ENCODE data around the gene FSTL4.

The FSTL4 gene

DNA sequence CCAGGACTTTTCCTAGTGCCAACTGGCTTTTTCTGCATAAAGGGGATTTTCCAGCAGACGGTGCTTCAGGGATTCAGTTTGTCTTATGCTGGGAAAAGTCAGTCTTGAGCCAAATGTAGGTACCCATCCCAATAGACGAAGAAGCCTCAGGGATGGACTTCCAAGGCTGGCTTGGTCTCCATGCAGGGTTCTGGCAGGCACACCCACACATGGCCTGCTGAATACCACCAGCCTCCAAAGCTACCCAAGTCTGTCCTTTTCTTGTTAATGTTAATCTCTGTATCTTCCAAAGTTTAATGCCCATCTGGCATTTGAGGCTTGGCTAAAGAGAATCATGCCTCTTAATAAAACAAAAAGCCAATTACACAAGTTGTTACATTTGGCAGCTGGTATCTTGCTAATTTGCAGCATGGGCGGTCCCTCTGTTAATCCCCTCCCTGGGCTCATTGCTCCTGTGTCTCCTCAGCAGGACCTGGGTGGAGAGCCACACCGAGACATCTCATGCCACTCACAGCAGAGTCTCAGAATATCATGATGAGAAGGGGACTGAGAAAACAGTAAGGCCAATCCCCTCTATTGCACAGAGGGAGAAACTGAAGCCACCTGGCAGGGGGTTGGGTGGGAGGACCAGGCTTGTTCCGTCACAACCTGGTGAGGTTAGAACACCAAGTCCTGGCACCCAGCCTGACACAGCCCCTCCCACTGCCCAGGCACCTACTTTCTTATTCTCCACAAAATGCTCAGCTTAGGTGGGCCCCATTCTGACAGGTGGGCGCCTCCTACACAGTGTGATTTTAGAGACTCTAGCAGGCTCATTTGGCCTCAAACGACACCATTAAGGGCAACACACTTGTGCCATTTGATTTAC is 243.2 kb downstream of the FSTL4 start:
- TF ChIP-seq, protein P1, sequence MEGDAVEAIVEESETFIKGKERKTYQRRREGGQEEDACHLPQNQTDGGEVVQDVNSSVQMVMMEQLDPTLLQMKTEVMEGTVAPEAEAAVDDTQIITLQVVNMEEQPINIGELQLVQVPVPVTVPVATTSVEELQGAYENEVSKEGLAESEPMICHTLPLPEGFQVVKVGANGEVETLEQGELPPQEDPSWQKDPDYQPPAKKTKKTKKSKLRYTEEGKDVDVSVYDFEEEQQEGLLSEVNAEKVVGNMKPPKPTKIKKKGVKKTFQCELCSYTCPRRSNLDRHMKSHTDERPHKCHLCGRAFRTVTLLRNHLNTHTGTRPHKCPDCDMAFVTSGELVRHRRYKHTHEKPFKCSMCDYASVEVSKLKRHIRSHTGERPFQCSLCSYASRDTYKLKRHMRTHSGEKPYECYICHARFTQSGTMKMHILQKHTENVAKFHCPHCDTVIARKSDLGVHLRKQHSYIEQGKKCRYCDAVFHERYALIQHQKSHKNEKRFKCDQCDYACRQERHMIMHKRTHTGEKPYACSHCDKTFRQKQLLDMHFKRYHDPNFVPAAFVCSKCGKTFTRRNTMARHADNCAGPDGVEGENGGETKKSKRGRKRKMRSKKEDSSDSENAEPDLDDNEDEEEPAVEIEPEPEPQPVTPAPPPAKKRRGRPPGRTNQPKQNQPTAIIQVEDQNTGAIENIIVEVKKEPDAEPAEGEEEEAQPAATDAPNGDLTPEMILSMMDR (IDR thresholded peaks at IDR 0.05; ENCODE audit: insufficient read depth, low read length, missing control alignments) = no peak
- H3K4me3 ChIP-seq (ENCODE audit: low read depth, low read length) = no peak overlapping the region
- POLR2A ChIA-PET = no interaction called here
- CTCF ChIA-PET = no interaction called here
- no peak for DNase-seq (ENCODE audit: low read depth, low spot score)

DNA sequence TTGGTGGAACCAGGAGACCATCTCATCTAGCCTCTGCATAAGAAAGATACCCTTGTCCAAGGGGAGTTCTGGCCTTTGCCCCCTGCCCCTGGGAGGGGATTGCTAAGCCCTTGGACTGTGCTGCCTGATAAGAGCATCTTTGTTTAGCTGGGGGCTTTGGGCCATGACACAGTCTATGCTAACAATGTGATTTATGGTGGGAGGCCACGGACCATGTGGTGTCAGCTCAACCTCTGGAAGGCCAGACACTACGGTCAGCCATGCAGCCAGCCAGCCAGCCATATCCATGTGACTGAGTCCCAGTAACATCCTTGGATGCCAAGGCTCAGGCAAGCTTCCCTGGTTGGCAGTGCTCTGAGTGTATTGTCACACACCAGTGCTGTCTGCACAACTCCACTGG is 244.4 kb downstream of the FSTL4 start:
- H3K4me3 ChIP-seq (ENCODE audit: low read depth, low read length) = no peak overlapping the region
- TF ChIP-seq, protein P1 (IDR thresholded peaks at IDR 0.05; ENCODE audit: insufficient read depth, low read length, missing control alignments) = no peak
- DNase-seq (ENCODE audit: low read depth, low spot score) = no peak
- POLR2A ChIA-PET = no interaction called here
- CTCF ChIA-PET = interaction anchor here (1.3 kb wide), 1 partner anchor 10 kb away, joined by 3 read pairs; no protein-coding TSS in a partner anchor

DNA sequence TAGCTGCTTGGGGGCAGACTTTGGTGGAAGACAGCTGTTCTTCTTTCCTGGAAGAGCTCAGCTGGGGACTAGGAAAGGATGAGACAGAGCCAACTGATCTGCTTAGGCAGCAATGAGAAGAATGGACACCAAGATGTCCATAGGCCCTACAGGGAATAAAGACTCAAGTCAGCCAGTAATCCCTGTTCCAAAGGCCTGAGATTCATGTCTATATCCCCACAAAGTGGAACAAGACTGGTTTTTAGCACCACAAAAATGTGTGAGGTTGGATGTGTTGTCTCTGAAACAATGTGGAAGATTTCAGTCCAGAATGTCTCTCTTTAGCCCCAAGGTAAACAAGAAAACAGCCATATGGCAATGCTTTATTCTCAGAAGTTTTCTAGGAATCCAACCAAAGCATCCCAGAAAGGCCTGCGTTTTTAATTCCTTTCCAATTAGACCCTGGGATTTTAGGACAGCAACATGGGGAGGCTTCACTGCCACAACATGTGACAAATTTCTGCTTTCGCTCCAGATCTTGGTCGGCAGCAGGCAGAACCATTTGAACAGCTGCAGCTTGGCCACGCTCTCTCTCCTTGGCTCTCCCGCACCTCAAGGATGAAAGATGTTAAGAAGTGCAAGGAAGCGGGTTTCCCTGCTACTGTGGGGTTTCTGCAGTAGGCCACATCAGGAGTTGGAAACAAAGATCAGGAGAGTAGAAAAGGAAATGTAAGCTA is 245.1 kb downstream of the FSTL4 start:
- no peak overlapping the region for H3K4me3 ChIP-seq (ENCODE audit: low read depth, low read length)
- POLR2A ChIA-PET = no interaction called here
- TF ChIP-seq, protein P1 (IDR thresholded peaks at IDR 0.05; ENCODE audit: insufficient read depth, low read length, missing control alignments) = no peak
- no peak for DNase-seq (ENCODE audit: low read depth, low spot score)
- CTCF ChIA-PET = interaction anchor here (1.3 kb wide), 1 partner anchor 9 kb away, joined by 3 read pairs; no protein-coding TSS in a partner anchor

DNA sequence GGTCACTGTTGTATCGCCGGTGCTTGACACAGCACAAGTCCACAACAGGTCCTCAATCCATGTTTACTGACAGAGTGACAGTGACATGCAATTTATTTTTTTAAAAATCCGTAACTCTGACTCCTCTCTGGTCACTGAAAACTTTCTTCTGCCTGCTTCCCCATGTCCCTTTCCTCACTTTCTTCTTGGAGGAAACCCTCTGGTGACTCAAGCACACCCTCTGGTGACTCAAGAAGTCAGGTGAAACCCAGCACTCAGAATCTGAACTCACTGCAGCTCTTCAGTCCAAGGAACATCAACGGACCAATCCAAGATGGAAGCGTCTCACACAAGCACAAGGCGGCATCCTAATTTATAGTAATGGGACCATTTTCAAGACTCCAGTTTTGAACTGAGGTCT is 245.9 kb downstream of the FSTL4 start:
- no peak overlapping the region for H3K4me3 ChIP-seq (ENCODE audit: low read depth, low read length)
- DNase-seq (ENCODE audit: low read depth, low spot score) = no peak
- TF ChIP-seq, protein P1 (IDR thresholded peaks at IDR 0.05; ENCODE audit: insufficient read depth, low read length, missing control alignments) = no peak
- CTCF ChIA-PET = no interaction called here
- POLR2A ChIA-PET = no interaction called here

DNA sequence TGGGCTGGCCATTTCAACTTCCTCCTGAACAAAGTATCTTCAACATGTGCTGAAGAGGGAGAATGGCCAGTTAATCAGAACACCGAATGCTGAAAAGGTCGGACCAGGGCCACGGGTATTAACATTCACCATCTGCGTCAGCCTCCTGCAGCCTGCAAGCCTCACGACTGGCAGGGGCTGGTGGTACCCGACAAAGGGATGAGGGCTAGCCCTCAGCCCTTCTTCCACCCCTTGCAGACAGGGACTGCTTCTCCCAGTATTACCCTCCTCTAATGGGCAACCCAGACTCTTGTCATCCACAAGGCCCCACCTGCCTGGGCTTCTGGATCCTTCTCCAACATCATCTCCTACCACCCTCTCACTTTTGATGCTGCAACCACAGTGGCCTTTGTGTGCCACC is 246.6 kb downstream of the FSTL4 start:
- ChIA-PET POLR2A (no interaction called here), CTCF (no interaction called here)
- no peak overlapping the region for H3K4me3 ChIP-seq (ENCODE audit: low read depth, low read length)
- TF ChIP-seq, protein P1 (IDR thresholded peaks at IDR 0.05; ENCODE audit: insufficient read depth, low read length, missing control alignments) = no peak
- DNase-seq (ENCODE audit: low read depth, low spot score) = no peak
